Measurements from ENCODE around the gene ADTRP.
"Not testable (repeated sequence)": the region's sequence is repeated elsewhere in the genome, so short reads cannot be mapped to it uniquely, and the experiment has no call there.

ADTRP gene

GRCh38 chr6:11803591-11803971, 25.0 kb upstream of the ADTRP start:
- no peak for DNase-seq (ENCODE audit: low spot score)

DNA sequence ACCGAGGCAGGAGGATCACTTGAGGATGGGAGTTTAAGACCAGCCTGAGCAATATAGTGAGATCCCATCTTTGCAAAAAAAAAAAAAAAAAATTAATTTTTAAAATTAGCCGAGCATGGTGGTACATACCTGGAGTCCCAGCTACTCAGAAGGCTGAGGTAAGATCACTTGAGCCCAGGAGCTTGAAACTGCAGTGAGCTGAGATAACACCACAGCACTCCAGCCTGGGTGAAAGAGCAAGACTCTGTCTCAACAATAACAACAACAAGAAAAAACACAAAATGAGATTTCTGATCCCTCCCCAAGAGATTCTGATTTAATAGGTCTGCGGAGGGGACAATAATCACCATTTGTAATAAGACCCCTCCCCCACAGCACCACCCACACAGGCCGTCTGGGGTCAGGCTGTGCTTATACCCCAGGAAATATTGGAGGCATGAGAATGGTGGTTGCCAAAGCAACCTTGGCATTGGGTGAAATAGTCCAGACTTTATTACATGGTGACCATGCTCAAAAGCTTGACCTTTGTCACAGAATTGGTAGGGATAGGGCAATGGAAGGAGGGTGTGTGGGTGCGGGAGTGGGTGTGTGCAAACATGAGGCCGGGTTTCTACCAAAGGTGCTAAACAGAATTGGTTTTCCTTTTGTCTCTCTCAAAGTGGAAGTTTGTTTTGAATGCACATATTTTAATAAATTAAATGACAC, 24.4 kb upstream of the ADTRP start:
- DNase-seq (ENCODE audit: low spot score): no peak

GRCh38 chr6:11800531-11800930, 21.9 kb upstream of the ADTRP start:
- DNase-seq (ENCODE audit: low spot score): not testable (repeated sequence)

GRCh38 chr6:11798538-11798937, 19.9 kb upstream of the ADTRP start:
- DNase-seq (ENCODE audit: low spot score): no peak

- DNase-seq (ENCODE audit: low spot score): no peak
These were observed 19.5 kb upstream of the ADTRP start for GRCh38 chr6:11798096-11798495.

DNA sequence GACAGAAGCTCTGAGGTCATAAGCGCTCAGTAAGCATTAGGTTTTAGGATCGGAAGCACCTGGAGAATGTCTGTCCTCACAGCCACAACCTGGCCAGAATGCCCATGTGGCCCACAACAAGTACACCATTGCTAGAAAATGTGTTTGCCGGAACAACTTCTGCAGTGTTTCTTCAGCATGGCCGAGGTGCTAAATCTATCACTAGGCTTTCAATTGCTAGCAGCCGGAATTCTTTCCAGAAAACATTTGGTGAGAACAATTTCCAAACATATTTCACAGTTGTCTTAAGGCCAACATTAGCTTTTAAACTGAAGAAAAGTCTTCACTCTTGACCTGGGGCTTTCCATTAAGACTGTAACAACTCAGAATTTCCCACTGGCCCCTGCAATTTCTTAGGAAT, 18.2 kb upstream of the ADTRP start:
- no peak for DNase-seq (ENCODE audit: low spot score)

DNA sequence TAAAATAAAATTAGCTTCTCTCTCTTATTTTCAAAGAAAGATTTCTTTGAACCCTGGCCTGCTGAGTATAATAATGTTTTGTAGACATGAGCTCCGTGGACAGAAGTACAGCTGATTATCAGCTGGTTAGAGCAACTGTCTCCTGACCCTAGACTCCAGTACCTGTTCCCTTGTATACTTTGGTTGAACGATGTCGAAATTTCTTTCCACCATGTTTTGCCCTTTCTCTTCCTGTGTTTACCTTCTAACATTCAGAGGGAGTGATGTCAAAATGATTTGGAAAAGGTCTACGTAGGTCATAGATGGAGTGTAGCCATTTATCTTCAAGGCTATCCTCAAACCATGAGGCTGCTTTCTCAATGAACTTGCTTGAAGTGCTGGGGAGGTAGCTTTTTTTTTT, 16.8 kb upstream of the ADTRP start:
- DNase-seq (ENCODE audit: low spot score): no peak

- no peak for DNase-seq (ENCODE audit: low spot score)
These were observed 14.7 kb upstream of the ADTRP start for GRCh38 chr6:11793277-11793676.

DNA sequence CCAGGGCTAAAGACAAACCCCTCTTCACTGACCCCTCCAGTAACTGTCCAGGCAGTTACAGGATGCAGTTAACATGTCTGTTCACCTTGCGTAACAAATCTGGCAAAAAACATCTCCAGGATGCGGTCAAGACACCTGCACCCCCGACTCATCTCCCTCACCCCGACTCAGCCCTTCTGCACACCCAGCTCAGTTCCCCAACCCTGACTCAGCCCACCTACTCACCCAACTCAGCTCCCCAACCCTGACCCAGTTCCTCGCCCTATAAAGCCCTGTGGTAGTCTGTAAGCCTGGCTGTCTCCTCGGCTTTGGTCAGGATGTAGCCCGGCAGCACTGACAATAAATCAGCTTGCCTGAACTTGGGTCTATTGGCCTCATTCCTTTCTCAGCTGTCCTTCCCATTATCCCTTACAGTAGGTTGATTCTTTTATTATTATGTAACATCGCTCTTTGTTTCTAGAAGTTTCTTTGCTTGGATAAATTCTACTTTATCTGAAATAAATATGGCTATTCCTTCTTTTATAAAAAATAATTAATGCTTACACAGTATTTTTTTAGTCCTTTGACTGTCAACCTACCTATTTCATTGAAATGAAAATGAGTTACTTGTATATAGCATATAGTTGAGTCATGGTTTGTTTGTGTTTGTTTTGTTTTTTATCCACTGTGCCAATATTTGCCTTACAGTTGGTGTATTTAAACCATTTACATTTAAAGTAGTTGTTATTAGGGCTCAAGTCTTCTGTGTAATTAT, 12.9 kb upstream of the ADTRP start:
- DNase-seq (ENCODE audit: low spot score): no peak

DNA sequence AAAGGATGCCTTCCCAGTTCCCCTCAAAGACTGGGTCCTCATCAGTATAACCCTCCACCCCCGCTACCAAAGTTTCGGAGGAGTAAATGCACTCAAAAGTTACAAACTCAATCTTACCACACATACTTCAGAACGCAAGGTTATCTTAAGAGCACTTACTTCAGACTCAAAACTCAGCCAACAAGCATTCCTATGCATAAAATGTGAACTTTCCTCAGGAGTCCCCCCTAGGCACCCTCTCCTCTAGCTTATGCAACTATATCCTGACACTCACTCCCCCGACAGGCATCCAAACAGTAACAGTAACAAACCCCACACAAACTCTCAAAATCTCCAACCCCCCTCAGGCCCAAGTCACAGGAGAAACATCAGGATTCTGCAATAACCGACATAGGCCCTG, 11.1 kb upstream of the ADTRP start:
- no peak for DNase-seq (ENCODE audit: low spot score)

DNA sequence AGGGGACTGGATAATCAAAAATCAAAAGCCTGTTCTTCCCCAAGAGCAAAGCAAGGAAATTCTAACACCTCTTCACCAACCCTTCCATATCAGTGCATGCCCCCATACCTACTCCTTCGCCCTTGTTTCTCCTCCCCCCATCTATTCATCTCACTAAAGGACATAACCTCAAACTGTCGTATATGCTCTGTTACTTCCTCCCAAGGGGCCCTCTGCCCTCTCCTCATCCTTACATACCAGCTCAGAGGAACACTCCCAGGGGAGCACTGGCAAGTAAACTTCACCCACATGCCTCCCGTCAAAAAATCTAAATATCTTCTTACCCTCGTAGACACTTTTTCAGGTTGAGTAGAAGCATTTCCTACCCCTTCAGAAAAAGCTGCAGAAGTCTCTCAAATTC, 9.4 kb upstream of the ADTRP start:
- no peak for DNase-seq (ENCODE audit: low spot score)

GRCh38 chr6:11785774-11786579, 7.4 kb upstream of the ADTRP start:
- DNase-seq (ENCODE audit: low spot score): no peak

DNA sequence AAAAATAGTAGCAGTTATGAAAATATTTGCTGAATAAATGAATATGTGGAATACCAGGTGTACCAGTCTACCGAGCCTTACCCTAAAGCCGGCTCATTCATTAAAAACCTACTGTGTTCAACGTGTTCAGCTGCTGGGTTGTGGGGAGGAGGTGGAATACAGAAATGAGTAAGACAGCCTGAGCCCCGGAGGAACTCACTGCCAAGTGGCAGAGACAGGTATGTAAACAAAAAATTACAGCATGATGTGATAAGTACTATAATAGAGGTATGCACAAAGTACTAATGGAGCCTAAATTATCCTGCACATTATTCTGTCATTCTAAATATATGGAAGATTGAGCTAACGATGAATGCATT, 6.8 kb upstream of the ADTRP start:
- no peak for DNase-seq (ENCODE audit: low spot score)

DNA sequence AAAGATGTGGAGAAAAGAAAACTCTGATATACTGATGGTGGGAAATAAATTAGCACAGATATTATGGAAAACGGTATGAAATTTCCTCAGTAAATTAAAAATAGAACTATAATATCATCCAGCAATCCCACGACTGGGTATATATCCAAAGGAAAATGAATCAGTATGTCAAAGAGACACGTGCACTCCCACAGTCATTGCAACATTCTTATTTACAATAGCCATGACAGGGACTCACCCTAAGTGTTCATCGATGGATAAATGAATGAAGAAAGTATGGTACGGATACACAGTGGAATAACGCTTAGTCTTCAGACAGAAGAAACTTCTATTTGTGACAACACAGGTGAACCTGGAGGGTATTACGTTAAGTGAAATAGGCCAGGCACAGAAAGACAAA, 5.7 kb upstream of the ADTRP start:
- DNase-seq (ENCODE audit: low spot score): no peak

DNA sequence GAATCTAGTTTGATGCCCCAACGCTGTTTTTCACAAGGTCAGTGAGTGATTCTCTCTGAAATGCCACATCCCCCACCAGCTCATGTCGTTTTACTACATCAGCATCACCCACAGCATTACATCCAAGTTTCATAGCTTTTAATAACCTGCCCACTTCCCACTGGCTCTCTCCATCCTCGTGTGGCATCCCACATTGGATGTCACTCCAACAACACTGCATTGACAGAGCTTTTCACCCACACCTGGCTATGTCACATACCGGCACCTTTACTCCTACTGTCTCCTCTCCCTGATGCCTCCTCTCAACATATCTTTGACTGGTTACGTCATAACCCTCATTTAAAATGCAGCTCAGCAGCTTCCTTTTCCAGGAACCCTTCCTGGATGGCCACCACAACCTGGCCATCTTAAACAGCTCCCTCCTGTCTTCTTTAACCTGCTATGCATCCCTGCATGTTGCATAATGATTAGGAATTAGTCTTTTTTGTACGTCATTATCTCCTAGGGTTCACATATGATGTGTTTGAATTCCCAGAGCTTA, 5.0 kb upstream of the ADTRP start:
- DNase-seq (ENCODE audit: low spot score): no peak

DNA sequence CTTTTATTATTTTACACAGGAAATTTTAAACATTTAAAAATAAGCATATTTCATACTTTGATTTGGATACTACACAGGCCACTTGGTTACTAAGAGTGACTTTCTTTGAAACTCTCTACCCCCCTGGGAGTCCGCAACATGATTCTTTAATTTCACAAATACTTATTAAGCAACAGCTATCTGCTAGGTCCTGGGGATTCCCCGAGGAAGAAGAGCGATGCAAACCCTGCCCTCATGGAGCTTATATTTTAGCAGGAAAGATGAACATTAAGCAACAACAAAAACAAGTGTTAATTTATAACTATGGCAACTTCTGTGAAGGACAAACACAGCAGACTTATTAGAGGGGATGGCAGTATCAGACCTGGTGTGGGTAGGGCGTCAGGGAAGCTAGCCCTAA, 3.9 kb upstream of the ADTRP start:
- DNase-seq (ENCODE audit: low spot score): no peak

- no peak for DNase-seq (ENCODE audit: low spot score)
These were observed 1.5 kb upstream of the ADTRP start for GRCh38 chr6:11780097-11780428.

GRCh38 chr6:11779329-11780096, 910 bp upstream of the ADTRP start:
- DNase-seq (ENCODE audit: low spot score): no peak

GRCh38 chr6:11778036-11778435, 567 bp downstream of the ADTRP start:
- DNase-seq (ENCODE audit: low spot score): no peak

DNA sequence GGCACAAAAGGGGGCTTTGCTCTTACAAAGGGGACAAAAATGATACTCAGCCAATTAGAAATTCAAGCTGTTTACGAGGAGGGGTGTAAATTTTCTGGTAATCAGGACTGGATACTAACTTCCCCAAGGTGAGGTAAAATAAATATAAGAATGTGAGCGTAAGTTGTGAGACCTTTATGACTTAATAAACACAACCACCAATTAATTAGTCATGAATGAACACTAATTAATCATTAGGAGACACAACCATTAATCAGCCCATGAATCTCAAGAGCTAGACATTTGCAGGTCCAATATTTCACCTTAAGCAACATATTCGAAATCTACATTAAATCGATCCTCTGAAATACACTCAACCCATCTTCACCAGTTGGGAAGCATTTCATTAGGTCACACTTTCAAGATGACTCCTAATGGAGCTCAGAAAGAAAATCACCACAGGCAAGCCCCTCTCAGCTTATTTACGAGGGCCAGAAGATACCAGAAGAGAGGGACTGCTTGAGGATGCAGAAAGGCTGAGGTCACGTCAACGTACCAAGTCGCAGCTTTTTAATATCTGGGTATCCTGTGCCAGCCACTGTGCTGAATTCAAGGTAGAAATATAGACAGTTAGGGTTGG, 2.7 kb downstream of the ADTRP start:
- no peak for DNase-seq (ENCODE audit: low spot score)

DNA sequence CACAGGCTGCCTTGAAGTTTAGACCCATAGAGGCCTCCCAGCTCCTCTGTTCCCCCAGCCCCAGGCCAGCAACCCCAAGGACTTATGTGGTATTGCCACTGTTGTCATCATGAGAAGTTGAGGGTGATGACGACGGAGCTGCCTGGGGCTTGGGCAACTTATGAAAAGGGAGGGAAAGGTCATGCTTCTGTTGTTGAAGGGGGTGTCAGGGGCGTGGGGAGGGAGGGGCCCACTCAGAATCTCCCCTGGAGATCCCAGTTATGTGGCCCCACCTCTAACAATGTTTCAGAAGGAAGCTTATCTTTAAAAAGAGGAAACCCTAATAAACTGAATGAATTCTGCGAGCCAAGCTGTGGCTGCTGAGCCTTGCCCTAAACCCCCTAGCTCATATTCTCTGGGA, 4.2 kb downstream of the ADTRP start:
- DNase-seq (ENCODE audit: low spot score): no peak

DNA sequence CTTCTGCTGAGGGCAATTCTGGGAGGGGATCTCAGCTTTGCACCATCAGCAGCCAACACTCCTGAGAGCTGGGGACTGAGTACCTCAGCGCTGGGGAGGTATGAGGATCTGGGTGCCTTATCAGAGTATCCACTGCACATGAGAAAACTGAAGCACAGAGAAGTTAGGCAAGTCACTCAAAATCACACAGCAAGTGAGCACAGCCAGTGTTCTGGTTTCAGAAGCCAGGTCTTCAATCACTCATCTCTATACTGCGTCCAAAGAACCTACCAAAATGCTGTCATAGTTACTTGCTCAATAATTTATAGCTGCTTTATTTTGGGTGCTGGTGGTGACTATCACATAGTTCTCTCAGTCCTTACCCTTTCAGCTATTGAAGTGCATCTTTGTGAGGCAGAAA, 5.0 kb downstream of the ADTRP start:
- no peak for DNase-seq (ENCODE audit: low spot score)
